SU-DHL-6 (cell line): ENCODE measurements around the gene TREML1.

Experiments used
- H2AFZ ChIP-seq: fragments of 200-600 bp; sonication (generic); 2 replicates; pipeline ENCODE4 v1.6.1; 2014; ENCODE audit warnings: low read depth, mild to moderate bottlenecking, moderate library complexity, mixed read lengths, antibody characterized with exemption, low read length; ENCODE audit not compliant: severe bottlenecking
- H3F3A ChIP-seq: fragments of 200-600 bp; shearing (Covaris generic); 2 replicates; pipeline ENCODE4 v1.6.0; 2016; ENCODE audit warnings: antibody characterized with exemption, mild to moderate bottlenecking; ENCODE audit not compliant: insufficient read depth
- H3K27ac ChIP-seq: fragments of 200-600 bp; sonication (generic); 2 replicates; pipeline ENCODE4 v1.5.1; 2016; ENCODE audit warnings: low read depth, mild to moderate bottlenecking, low read length, moderate library complexity, mixed read lengths
- H3K27me3 ChIP-seq: fragments of 200-600 bp; sonication (generic), shearing (Covaris generic); 2 replicates; pipeline ENCODE4 v1.6.0; 2014; ENCODE audit warnings: mild to moderate bottlenecking, low read length
- H3K36me3 ChIP-seq: fragments of 200-600 bp; sonication (generic); 2 replicates; pipeline ENCODE4 v1.6.1; 2014; ENCODE audit warnings: mild to moderate bottlenecking, low read length, mixed read lengths
- H3K4me2 ChIP-seq: fragments of 300-600, 200-600 bp; shearing (Covaris generic), sonication (generic); 2 replicates; pipeline ENCODE4 v1.6.0; 2014; ENCODE audit warnings: low read length, low read depth, mild to moderate bottlenecking; ENCODE audit not compliant: poor library complexity, severe bottlenecking
- H3K4me3 ChIP-seq: fragments of 200-600 bp; sonication (generic); 2 replicates; pipeline ENCODE4 v1.5.1; 2014; ENCODE audit warnings: antibody characterized with exemption, low read length, mild to moderate bottlenecking, mixed read lengths; ENCODE audit not compliant: insufficient read depth, poor library complexity, severe bottlenecking
- H3K79me2 ChIP-seq: fragments of 200-600 bp; sonication (generic); 2 replicates; pipeline ENCODE4 v1.6.1; 2014; ENCODE audit warnings: mild to moderate bottlenecking, low read length, moderate library complexity; ENCODE audit not compliant: insufficient read depth
- H3K9ac ChIP-seq: fragments of 200-600 bp; sonication (generic); 2 replicates; pipeline ENCODE4 v1.7.0; 2014; ENCODE audit warnings: mild to moderate bottlenecking, low read length
- H3K9me2 ChIP-seq: fragments of 200-600 bp; sonication (generic); replicated peaks from 2 replicates; pipeline ENCODE4 v1.6.1; 2014; ENCODE audit warnings: low read length; ENCODE audit not compliant: insufficient read depth
- H3K9me3 ChIP-seq: fragments of 200-600 bp; sonication (generic); 2 replicates; pipeline ENCODE4 v1.6.1; 2014; ENCODE audit warnings: low read length, mixed read lengths; ENCODE audit not compliant: insufficient read depth
- H4K20me1 ChIP-seq: fragments of 200-600 bp; sonication (generic); 2 replicates; pipeline ENCODE4 v1.6.1; 2014; ENCODE audit warnings: low read depth, mild to moderate bottlenecking, antibody characterized with exemption, low read length, moderate library complexity, mixed read lengths
- EZH2phosphoT487 ChIP-seq: fragments of 200-600 bp; sonication (generic), shearing (Covaris generic); conservative IDR thresholded peaks from 2 replicates; pipeline ENCODE4 v1.6.1; 2018; ENCODE audit warnings: mild to moderate bottlenecking, antibody characterized with exemption, low read length, moderate library complexity, mixed read lengths
- TF ChIP-seq, protein P1 (sequence below): fragments of 200-600 bp; sonication (generic); IDR thresholded peaks from one replicate; pipeline ENCODE4 v1.5.1; 2017; ENCODE audit warnings: antibody characterized with exemption, mild to moderate bottlenecking, low read length, moderate library complexity; ENCODE audit not compliant: insufficient read depth, poor library complexity, severe bottlenecking

The TREML1 gene

DNA sequence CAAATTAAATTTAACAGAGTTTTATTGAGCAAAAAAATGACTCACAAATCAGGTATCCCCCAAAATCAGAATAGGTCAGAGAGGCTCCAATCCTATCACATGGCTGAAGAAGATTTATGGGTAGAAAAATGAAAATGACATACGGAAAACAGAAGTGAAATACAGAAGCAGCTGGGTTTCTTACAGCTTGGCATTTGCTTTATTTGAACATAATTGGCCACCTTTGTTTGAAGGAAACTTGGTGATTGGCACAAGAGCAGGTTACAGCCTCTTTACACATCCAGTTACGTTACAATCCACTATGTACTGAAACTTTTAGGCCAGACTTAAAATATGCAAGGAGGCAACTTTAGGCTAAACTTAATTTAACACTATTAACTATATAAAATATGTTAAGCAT, 20.5 kb upstream of the TREML1 start:
- Histone ChIP-seq H3K9ac (no peak overlapping the region), H3K9me3 (no peaks in the 10 kb centered on the region), H3F3A (no peaks in the 10 kb centered on the region), H3K27ac (no peak overlapping the region), H3K36me3 (no peaks in the 10 kb centered on the region), H2AFZ (no peak overlapping the region), H3K4me3 (no peak overlapping the region), H3K79me2 (no peaks in the 10 kb centered on the region), H3K27me3 (no peaks in the 10 kb centered on the region), H3K9me2 (no peaks in the 10 kb centered on the region), H3K4me2 (no peak overlapping the region), H4K20me1 (no peaks in the 10 kb centered on the region)
- TF ChIP-seq, protein P1, sequence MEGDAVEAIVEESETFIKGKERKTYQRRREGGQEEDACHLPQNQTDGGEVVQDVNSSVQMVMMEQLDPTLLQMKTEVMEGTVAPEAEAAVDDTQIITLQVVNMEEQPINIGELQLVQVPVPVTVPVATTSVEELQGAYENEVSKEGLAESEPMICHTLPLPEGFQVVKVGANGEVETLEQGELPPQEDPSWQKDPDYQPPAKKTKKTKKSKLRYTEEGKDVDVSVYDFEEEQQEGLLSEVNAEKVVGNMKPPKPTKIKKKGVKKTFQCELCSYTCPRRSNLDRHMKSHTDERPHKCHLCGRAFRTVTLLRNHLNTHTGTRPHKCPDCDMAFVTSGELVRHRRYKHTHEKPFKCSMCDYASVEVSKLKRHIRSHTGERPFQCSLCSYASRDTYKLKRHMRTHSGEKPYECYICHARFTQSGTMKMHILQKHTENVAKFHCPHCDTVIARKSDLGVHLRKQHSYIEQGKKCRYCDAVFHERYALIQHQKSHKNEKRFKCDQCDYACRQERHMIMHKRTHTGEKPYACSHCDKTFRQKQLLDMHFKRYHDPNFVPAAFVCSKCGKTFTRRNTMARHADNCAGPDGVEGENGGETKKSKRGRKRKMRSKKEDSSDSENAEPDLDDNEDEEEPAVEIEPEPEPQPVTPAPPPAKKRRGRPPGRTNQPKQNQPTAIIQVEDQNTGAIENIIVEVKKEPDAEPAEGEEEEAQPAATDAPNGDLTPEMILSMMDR, result no peak
- no peak for TF ChIP-seq EZH2phosphoT487

DNA sequence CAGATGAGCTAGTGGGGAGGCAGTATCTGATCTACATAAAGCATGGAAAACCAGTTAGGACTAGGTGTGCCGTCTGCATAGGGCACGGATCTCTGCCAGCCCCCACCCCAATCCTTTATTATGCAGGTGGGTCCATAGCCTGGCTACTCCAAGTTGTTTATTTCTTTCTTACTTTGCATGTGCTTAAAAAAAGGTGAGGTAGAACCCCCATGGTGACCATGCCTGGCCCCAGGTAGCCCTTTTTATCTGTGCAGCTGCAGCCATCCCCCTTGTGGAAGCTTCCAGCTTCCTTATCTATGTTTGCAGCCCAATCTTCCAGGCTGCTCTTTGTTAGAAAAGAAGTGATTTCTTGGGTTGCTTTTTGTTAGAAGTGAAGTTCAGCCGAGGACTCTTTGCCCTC, 17.8 kb upstream of the TREML1 start:
- Histone ChIP-seq H3K27ac (no peak overlapping the region), H3K9me3 (no peaks in the 10 kb centered on the region), H4K20me1 (no peaks in the 10 kb centered on the region), H3K36me3 (no peaks in the 10 kb centered on the region), H3K79me2 (no peaks in the 10 kb centered on the region), H3K9ac (no peak overlapping the region), H3K4me3 (no peak overlapping the region), H3K9me2 (no peaks in the 10 kb centered on the region), H3K27me3 (no peaks in the 10 kb centered on the region), H2AFZ (no peak overlapping the region), H3F3A (no peaks in the 10 kb centered on the region), H3K4me2 (no peak overlapping the region)
- no peak for TF ChIP-seq EZH2phosphoT487
- TF ChIP-seq, protein P1, result no peak

DNA sequence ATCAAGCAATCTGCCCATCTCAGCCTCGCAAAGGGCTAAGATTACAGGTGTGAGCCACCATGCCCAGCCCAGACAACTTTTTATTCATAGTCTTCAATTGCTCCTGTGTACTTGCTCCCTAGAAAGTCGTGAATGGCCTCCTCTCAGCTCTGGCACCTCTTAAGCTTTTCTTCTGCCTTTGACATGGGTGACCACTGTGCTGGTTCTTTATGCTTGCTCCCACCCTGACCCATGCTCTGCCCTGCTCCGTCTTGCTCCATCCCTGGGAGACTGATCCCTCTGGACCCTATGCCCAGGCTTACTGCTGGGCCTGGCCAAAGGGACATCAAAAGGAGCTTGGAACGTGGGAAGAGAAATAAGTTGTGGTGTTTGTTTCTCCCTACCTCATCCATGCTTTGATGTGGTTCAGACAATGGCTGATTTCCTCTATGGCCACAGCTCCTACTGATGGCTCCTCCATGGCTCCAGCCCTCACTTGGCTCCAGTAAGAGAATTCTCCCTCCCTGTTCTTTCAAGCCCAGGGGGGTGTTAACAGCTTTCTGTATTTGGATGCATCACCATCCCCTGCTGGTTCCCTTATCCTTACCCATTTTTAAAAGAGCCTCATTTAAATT, 16.5 kb upstream of the TREML1 start:
- no peak overlapping the region for H3K4me2 ChIP-seq

More for the DNA sequence above, 16.5 kb upstream of the TREML1 start:
- no peak overlapping the region for H3K4me3 ChIP-seq
- no peak overlapping the region for H2AFZ ChIP-seq
- H3K9ac ChIP-seq, result no peak overlapping the region
- H3K36me3 ChIP-seq, result no peaks in the 10 kb centered on the region
- H3K9me2 ChIP-seq, result no peaks in the 10 kb centered on the region
- H3K79me2 ChIP-seq, result no peaks in the 10 kb centered on the region
- H3F3A ChIP-seq, result no peaks in the 10 kb centered on the region
- no peaks in the 10 kb centered on the region for H4K20me1 ChIP-seq
- no peaks in the 10 kb centered on the region for H3K27me3 ChIP-seq
- no peaks in the 10 kb centered on the region for H3K9me3 ChIP-seq
- no peak overlapping the region for H3K27ac ChIP-seq
- TF ChIP-seq EZH2phosphoT487, result no peak
- TF ChIP-seq, protein P1, result no peak
